Astrocyte (in vitro differentiated cells and primary cell): ENCODE measurements around the gene AMER2. TPM values are rescaled to one million over a fixed set of nuclear protein-coding genes. Genes with fewer than 3 reads are reported as not detected.

Experiments used
- DNase-seq: peaks from one replicate; pipeline ENCODE4 v3.0.0-alpha.2; 2010; ENCODE audit warnings: low read depth
- FAIRE-seq: peaks from 2 replicates; lab custom pipeline; 2011; peaks lifted over from hg19 to GRCh38; lab: Jason Lieb, UNC
- H2AFZ ChIP-seq: 2 replicates; pipeline ENCODE4 v1.6.0; 2012; ENCODE audit warnings: low read depth, low read length, inconsistent platforms
- H3K27ac ChIP-seq: 2 replicates; pipeline ENCODE4 v1.5.1; 2011; ENCODE audit warnings: low read depth, low read length, inconsistent platforms
- H3K27me3 ChIP-seq: 2 replicates; pipeline ENCODE4 v1.6.0; 2011; ENCODE audit warnings: low read length, inconsistent platforms; ENCODE audit not compliant: insufficient read depth
- H3K36me3 ChIP-seq: 2 replicates; pipeline ENCODE4 v1.5.1; 2011; ENCODE audit warnings: low read length, inconsistent platforms; ENCODE audit not compliant: insufficient read depth
- H3K4me1 ChIP-seq: 2 replicates; pipeline ENCODE4 v1.5.1; 2011; ENCODE audit warnings: low read length, inconsistent platforms; ENCODE audit not compliant: insufficient read depth
- H3K4me2 ChIP-seq: 2 replicates; pipeline ENCODE4 v1.6.0; 2012; ENCODE audit warnings: low read length, inconsistent platforms
- H3K4me3 ChIP-seq: 2 replicates; pipeline ENCODE4 v1.5.1; 2011; ENCODE audit warnings: low read depth, mild to moderate bottlenecking, low read length, inconsistent platforms; ENCODE audit not compliant: insufficient read depth
- H3K79me2 ChIP-seq: 2 replicates; pipeline ENCODE4 v1.6.0; 2012; ENCODE audit warnings: mild to moderate bottlenecking, low read length, inconsistent platforms; ENCODE audit not compliant: insufficient read depth
- H3K9ac ChIP-seq: 2 replicates; pipeline ENCODE4 v1.6.0; 2012; ENCODE audit warnings: mild to moderate bottlenecking, low read length, inconsistent platforms
- H3K9me3 ChIP-seq: 2 replicates; pipeline ENCODE4 v1.5.1; 2012; ENCODE audit warnings: low read depth, mild to moderate bottlenecking, low read length, inconsistent platforms; ENCODE audit not compliant: insufficient read depth
- H4K20me1 ChIP-seq: 2 replicates; pipeline ENCODE4 v1.6.0; 2012; ENCODE audit warnings: low read length, inconsistent platforms; ENCODE audit not compliant: insufficient read depth
- H3K27ac Mint-ChIP-seq: one replicate; pipeline ENCODE4 v1.8.0; 2021; ENCODE audit warnings: mild to moderate bottlenecking, mixed read lengths; ENCODE audit not compliant: unreplicated experiment
- H3K27me3 Mint-ChIP-seq: one replicate; pipeline ENCODE4 v1.8.0; 2021; ENCODE audit warnings: low read depth, mixed read lengths; ENCODE audit not compliant: unreplicated experiment
- H3K36me3 Mint-ChIP-seq: one replicate; pipeline ENCODE4 v1.8.0; 2021; ENCODE audit warnings: low read depth, mixed read lengths; ENCODE audit not compliant: unreplicated experiment
- H3K4me1 Mint-ChIP-seq: one replicate; pipeline ENCODE4 v1.8.0; 2021; ENCODE audit warnings: low read depth, mixed read lengths; ENCODE audit not compliant: unreplicated experiment
- H3K4me3 Mint-ChIP-seq: one replicate; pipeline ENCODE4 v1.8.0; 2021; ENCODE audit warnings: mild to moderate bottlenecking, moderate library complexity, mixed read lengths; ENCODE audit not compliant: unreplicated experiment
- H3K9me3 Mint-ChIP-seq: one replicate; pipeline ENCODE4 v1.8.0; 2021; ENCODE audit warnings: mild to moderate bottlenecking, mixed read lengths; ENCODE audit not compliant: unreplicated experiment
- EZH2 ChIP-seq: IDR thresholded peaks from 2 replicates; pipeline ENCODE4 v1.6.1; 2012; ENCODE audit warnings: mild to moderate bottlenecking, low read length, inconsistent platforms; ENCODE audit not compliant: insufficient read depth
- total RNA-seq: library from RNA; stranded (reverse); gene quantifications from 2 replicates; pipeline ENCODE4 v1.2.1, GENCODE V29; 2021
- TF ChIP-seq, protein P1 (sequence below): IDR thresholded peaks from 2 replicates; pipeline ENCODE4 v1.5.1; 2011; ENCODE audit warnings: low read depth, mild to moderate bottlenecking, inconsistent platforms, low read length, moderate library complexity; ENCODE audit not compliant: insufficient read depth

AMER2 gene
- total RNA-seq, 1 donor from 2014 or later: 0.02 TPM

DNA sequence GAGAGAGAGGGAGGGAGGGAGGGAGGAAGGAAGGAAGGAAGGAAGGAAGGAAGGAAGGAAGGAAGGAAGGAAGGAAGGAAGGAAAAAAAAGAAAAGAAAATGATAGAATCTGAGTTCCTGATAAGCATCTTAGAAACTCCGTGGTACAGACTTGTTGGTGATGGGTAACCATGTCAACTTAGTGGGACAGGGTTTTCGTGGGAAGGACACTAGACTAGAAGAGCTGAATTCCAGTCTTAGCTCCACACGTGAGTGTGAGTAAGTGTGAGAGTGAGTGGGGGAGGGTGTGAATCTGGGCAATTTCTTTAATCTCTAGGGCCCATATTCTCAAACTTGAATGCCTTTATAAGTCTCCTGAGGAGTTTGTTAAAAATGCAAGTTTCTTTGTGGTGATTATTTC, 41.1 kb downstream of the AMER2 start:
- no peak for FAIRE-seq
- no peak overlapping the region for H3K27ac Mint-ChIP-seq
- Histone ChIP-seq H3K4me3 (no peak overlapping the region), H3K36me3 (no peaks in the 10 kb centered on the region), H3K9me3 (no peaks in the 10 kb centered on the region), H2AFZ (no peak overlapping the region), H3K27me3 (no peaks in the 10 kb centered on the region), H3K79me2 (no peaks in the 10 kb centered on the region), H3K9ac (no peak overlapping the region), H4K20me1 (no peaks in the 10 kb centered on the region), H3K27ac (no peak overlapping the region), H3K4me1 (no peaks in the 10 kb centered on the region), H3K4me2 (no peak overlapping the region)
- no peaks in the 10 kb centered on the region for H3K4me1 Mint-ChIP-seq
- peaks cover 8% of the 10 kb centered on the region for H3K9me3 Mint-ChIP-seq
- H3K36me3 Mint-ChIP-seq: no peaks in the 10 kb centered on the region
- peaks cover 5% of the 10 kb centered on the region for H3K27me3 Mint-ChIP-seq
- no peak for DNase-seq
- H3K4me3 Mint-ChIP-seq: no peak overlapping the region
- TF ChIP-seq EZH2: no peak
- TF ChIP-seq, protein P1, sequence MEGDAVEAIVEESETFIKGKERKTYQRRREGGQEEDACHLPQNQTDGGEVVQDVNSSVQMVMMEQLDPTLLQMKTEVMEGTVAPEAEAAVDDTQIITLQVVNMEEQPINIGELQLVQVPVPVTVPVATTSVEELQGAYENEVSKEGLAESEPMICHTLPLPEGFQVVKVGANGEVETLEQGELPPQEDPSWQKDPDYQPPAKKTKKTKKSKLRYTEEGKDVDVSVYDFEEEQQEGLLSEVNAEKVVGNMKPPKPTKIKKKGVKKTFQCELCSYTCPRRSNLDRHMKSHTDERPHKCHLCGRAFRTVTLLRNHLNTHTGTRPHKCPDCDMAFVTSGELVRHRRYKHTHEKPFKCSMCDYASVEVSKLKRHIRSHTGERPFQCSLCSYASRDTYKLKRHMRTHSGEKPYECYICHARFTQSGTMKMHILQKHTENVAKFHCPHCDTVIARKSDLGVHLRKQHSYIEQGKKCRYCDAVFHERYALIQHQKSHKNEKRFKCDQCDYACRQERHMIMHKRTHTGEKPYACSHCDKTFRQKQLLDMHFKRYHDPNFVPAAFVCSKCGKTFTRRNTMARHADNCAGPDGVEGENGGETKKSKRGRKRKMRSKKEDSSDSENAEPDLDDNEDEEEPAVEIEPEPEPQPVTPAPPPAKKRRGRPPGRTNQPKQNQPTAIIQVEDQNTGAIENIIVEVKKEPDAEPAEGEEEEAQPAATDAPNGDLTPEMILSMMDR: no peak

DNA sequence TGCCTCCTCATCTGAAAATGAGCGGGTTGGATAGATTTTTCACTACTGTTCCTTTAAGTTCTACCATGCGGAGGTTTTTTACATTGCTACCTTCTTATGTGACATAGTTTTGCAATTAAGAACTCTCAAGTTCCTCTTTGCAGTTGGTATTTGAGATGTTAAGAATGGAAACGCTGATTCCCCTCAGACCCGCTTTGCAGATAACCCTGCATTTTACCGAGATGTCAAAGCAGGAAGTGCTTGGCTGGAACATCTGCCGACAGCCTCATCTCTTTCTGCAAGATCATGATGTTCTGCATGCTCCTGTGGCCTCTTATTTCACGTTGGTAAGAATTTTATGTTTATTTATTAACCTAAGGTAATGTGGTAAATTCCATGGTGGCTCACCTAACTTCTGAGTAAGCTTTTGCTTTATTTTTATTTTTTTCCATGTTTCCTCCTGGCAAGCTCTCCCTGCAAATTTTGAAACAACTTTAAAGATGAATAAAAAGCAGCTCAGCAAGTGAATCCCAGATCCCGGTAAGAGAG, 53.6 kb downstream of the AMER2 start:
- H3K27ac Mint-ChIP-seq: no peak overlapping the region
- H3K4me1 Mint-ChIP-seq: peaks cover 2% of the 10 kb centered on the region
- no peaks in the 10 kb centered on the region for H3K36me3 Mint-ChIP-seq

DNA sequence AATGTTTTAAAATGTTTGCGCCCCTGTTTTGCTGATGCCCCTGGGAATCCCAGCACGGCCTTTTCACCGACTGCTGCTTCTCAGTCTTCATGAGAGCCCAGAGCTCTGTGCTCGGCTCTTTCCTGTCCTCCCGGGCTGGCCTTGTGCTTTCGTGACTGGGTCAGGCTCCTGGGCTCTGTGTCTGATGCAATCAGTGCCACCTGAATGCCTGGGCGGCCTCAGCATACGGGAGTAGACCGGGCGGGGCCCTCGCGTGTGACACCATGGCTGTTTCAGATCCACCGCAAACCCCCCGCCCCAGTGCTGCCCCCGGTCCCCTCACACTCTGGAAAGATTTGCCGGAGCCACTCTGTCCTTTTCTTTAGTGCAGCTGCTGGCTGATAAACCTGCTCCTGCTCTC, 54.8 kb downstream of the AMER2 start:
- no peaks in the 10 kb centered on the region for H3K4me1 ChIP-seq
- H3K36me3 Mint-ChIP-seq: no peaks in the 10 kb centered on the region
- no peak overlapping the region for H3K9ac ChIP-seq
- no peaks in the 10 kb centered on the region for H3K79me2 ChIP-seq
- H4K20me1 ChIP-seq: no peaks in the 10 kb centered on the region
- no peak overlapping the region for H3K27ac ChIP-seq
- no peak overlapping the region for H3K27ac Mint-ChIP-seq
- TF ChIP-seq EZH2: no peak
- TF ChIP-seq, protein P1: no peak
- peaks cover 6% of the 10 kb centered on the region for H3K27me3 ChIP-seq
- H3K4me2 ChIP-seq: no peak overlapping the region
- FAIRE-seq: no peak
- H3K27me3 Mint-ChIP-seq: no peaks in the 10 kb centered on the region
- no peaks in the 10 kb centered on the region for H3K9me3 ChIP-seq
- H3K36me3 ChIP-seq: no peaks in the 10 kb centered on the region
- no peak overlapping the region for H2AFZ ChIP-seq
- no peak overlapping the region for H3K4me3 Mint-ChIP-seq
- peaks cover 2% of the 10 kb centered on the region for H3K9me3 Mint-ChIP-seq
- H3K4me3 ChIP-seq: no peak overlapping the region
- DNase-seq: no peak
- peaks cover 2% of the 10 kb centered on the region for H3K4me1 Mint-ChIP-seq

More for the DNA sequence above, 53.6 kb downstream of the AMER2 start:
- FAIRE-seq: no peak
- DNase-seq: no peak
- H3K27ac ChIP-seq: no peak overlapping the region
- no peaks in the 10 kb centered on the region for H4K20me1 ChIP-seq
- H3K9ac ChIP-seq: no peak overlapping the region
- H2AFZ ChIP-seq: no peak overlapping the region
- H3K4me2 ChIP-seq: no peak overlapping the region
- no peaks in the 10 kb centered on the region for H3K36me3 ChIP-seq
- no peaks in the 10 kb centered on the region for H3K9me3 ChIP-seq
- no peak overlapping the region for H3K4me3 ChIP-seq
- no peaks in the 10 kb centered on the region for H3K79me2 ChIP-seq
- peaks cover 3% of the 10 kb centered on the region for H3K9me3 Mint-ChIP-seq
- peaks cover 4% of the 10 kb centered on the region for H3K27me3 ChIP-seq
- TF ChIP-seq, protein P1: no peak
- TF ChIP-seq EZH2: no peak
- no peaks in the 10 kb centered on the region for H3K27me3 Mint-ChIP-seq
- no peak overlapping the region for H3K4me3 Mint-ChIP-seq
- H3K4me1 ChIP-seq: no peaks in the 10 kb centered on the region
